ENCODE results near the gene OSBP. TPM values are rescaled to one million over a fixed set of nuclear protein-coding genes. Genes with fewer than 3 reads are reported as not detected.

OSBP gene
- total and polyA plus RNA-seq, 5 donors from 2014 or later: 23.9 to 50.9 (median 28.5) TPM

DNA sequence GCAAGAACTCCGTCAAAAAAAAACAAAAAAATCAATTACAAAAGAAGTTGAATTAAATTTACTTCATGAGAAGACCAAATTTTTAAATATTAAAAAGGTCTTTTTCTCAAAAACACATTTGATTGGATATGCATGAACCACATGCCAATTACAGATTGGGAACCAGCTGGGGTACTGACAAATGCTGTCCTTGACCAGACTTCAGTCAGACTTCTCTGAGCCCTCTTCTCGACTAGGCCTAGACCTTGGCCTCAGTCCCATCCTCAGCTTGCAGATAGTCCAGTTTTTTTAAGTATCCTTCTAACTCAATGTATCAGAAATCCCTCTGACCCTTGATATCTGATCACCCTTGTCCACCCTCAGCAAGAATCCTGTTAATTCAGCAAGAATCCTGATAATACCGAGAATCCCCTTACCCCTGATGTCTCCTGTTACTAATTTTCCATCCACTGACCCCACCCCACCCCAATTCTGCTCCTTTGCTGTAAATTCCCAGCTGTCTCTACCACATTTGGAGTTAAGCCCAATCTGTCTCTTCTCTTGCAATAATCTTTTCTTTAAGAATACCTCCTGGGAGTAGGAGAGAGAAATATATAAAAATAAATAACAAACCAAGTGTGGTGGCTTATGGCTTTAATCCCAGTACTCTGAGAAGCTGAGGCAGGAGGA is 73.3 kb downstream of the OSBP start:
- Mint-ChIP-seq H3K27ac (no peak overlapping the region), H3K27me3 (peaks cover 13% of the 10 kb centered on the region), H3K36me3 (no peaks in the 10 kb centered on the region), H3K4me3 (no peak overlapping the region), H3K9me3 (no peaks in the 10 kb centered on the region), H3K4me1 (peaks cover 0 to 6% (median 4%) of the 10 kb centered on the region in 4 donors)
- Histone ChIP-seq H3K27ac (ENCODE audit: insufficient read depth, low read length, poor library complexity, severe bottlenecking) (no peak overlapping the region), H3K36me3 (ENCODE audit: control insufficient read depth, insufficient read depth, low read length) (no peaks in the 10 kb centered on the region), H3K4me1 (ENCODE audit: control insufficient read depth, insufficient read depth, low read length, poor library complexity, severe bottlenecking) (peaks cover 3% of the 10 kb centered on the region), H3K9me3 (ENCODE audit: control insufficient read depth in 2 of 2, low read length in 2 of 2) (no peaks in the 10 kb centered on the region), H3K27me3 (ENCODE audit: control insufficient read depth, insufficient read depth, low read length) (peaks cover 3% of the 10 kb centered on the region), H3K4me3 (ENCODE audit: low read depth, low read length) (no peak overlapping the region)
- no peak for DNase-seq
- no peak for ATAC-seq (ENCODE audit: low read depth in 2 of 2)

DNA sequence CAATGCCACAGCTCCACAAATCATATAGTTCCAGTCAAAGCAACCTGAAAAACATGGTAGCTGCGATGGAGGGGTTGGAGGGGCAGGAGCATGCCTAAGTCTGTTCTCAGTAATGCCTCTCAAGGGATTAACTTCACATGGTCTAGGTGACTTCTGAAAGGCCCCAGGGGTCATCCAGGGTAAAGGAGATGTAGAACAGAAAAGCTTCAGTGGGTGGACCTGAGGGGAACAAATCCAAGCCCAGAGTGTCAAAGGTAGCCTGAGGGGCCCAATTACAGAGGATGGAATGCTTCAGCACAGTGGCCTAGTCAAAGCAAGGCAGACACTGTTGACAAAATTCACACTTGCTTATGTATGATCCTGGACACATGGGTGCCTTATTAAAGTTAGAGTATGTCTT is 80.9 kb downstream of the OSBP start:
- Histone ChIP-seq H3K4me3 (ENCODE audit: low read depth, low read length) (no peak overlapping the region), H3K27ac (ENCODE audit: insufficient read depth, low read length, poor library complexity, severe bottlenecking) (no peak overlapping the region), H3K4me1 (ENCODE audit: control insufficient read depth, insufficient read depth, low read length, poor library complexity, severe bottlenecking) (peaks cover 8% of the 10 kb centered on the region), H3K27me3 (ENCODE audit: control insufficient read depth, insufficient read depth, low read length) (no peaks in the 10 kb centered on the region), H3K9me3 (ENCODE audit: control insufficient read depth in 2 of 2, low read length in 2 of 2) (no peaks in the 10 kb centered on the region), H3K36me3 (ENCODE audit: control insufficient read depth, insufficient read depth, low read length) (no peaks in the 10 kb centered on the region)
- H3K36me3 Mint-ChIP-seq: no peaks in the 10 kb centered on the region
- H3K4me1 Mint-ChIP-seq: peaks cover 0 to 10% (median 8%) of the 10 kb centered on the region in 4 donors
- peaks cover 13% of the 10 kb centered on the region for H3K27me3 Mint-ChIP-seq
- no peak for DNase-seq
- H3K9me3 Mint-ChIP-seq: no peaks in the 10 kb centered on the region
- H3K27ac Mint-ChIP-seq: no peak overlapping the region
- H3K4me3 Mint-ChIP-seq: no peak overlapping the region
- ATAC-seq (ENCODE audit: low read depth in 2 of 2): no peak

DNA sequence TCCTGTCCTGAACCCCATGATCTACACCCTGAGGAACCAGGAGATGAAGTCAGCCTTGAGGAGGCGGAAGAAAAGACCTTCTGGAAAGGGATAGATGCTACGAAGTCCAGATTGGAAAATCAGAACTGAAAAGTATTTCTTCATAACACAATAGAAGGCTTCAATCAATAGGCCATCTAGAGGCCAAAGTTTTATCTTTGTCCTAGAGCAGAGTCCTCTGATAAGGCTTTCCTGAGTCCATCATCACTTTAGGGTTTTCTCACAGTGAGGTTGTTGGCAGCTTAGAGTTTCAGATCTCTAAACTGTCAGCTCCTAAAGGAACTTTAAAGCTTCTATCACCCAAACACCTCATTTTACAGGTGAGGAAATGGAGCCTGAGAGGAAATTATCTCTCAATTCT is 83.0 kb downstream of the OSBP start:
- Histone ChIP-seq H3K27me3 (ENCODE audit: control insufficient read depth, insufficient read depth, low read length) (no peaks in the 10 kb centered on the region), H3K9me3 (ENCODE audit: control insufficient read depth in 2 of 2, low read length in 2 of 2) (no peaks in the 10 kb centered on the region), H3K36me3 (ENCODE audit: control insufficient read depth, insufficient read depth, low read length) (no peaks in the 10 kb centered on the region), H3K4me3 (ENCODE audit: low read depth, low read length) (no peak overlapping the region), H3K27ac (ENCODE audit: insufficient read depth, low read length, poor library complexity, severe bottlenecking) (no peak overlapping the region), H3K4me1 (ENCODE audit: control insufficient read depth, insufficient read depth, low read length, poor library complexity, severe bottlenecking) (peaks cover 8% of the 10 kb centered on the region)
- Mint-ChIP-seq H3K4me1 (peaks cover 0 to 8% (median 5%) of the 10 kb centered on the region in 4 donors), H3K9me3 (no peaks in the 10 kb centered on the region), H3K36me3 (no peaks in the 10 kb centered on the region), H3K4me3 (no peak overlapping the region), H3K27me3 (peaks cover 13% of the 10 kb centered on the region), H3K27ac (peak overlapping the region in 1 of 3 donors; percentile 6)
- no peak for DNase-seq
- ATAC-seq (ENCODE audit: low read depth in 2 of 2): no peak

DNA sequence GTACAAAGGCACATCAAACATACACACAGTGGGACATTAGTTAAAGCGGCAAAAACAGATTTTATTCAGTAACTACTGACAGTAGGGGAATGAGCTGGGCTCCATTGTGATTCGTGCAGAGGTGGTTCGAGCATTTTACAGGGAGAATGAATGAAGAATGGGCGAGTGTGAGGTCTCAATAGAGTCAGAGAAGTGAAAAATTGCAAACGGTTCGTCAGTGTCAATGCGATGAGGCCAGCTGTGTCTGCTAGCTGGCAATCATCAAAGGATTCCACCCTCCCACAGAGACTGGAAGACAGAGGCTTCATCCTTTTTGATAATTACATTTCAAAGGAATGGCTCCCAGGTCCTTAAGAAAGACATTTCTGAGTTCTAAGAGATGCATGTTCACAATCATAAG is 86.9 kb downstream of the OSBP start:
- H3K4me1 ChIP-seq (ENCODE audit: control insufficient read depth, insufficient read depth, low read length, poor library complexity, severe bottlenecking): no peaks in the 10 kb centered on the region
- H3K27me3 ChIP-seq (ENCODE audit: control insufficient read depth, insufficient read depth, low read length): peaks cover 3% of the 10 kb centered on the region
- ATAC-seq (ENCODE audit: low read depth in 2 of 2) (no peak), DNase-seq (no peak)
- Mint-ChIP-seq H3K27ac (no peak overlapping the region), H3K27me3 (peaks cover 28% of the 10 kb centered on the region), H3K9me3 (no peaks in the 10 kb centered on the region), H3K4me1 (no peaks in the 10 kb centered on the region), H3K36me3 (no peaks in the 10 kb centered on the region), H3K4me3 (no peak overlapping the region)
- H3K36me3 ChIP-seq (ENCODE audit: control insufficient read depth, insufficient read depth, low read length): no peaks in the 10 kb centered on the region
- H3K9me3 ChIP-seq (ENCODE audit: control insufficient read depth in 2 of 2, low read length in 2 of 2): no peaks in the 10 kb centered on the region
- no peak overlapping the region for H3K27ac ChIP-seq (ENCODE audit: insufficient read depth, low read length, poor library complexity, severe bottlenecking)
- no peak overlapping the region for H3K4me3 ChIP-seq (ENCODE audit: low read depth, low read length)

Other genes with a start within 250 kb of the OSBP start
- gene OR5A2, start 189.4 kb downstream of the OSBP start, total RNA-seq: not detected
- not detected for gene OR5A2, start 189.4 kb downstream of the OSBP start, polyA plus RNA-seq
- gene OR5A1, start 179.3 kb downstream of the OSBP start, total RNA-seq: not detected
- not detected for gene OR5A1, start 179.3 kb downstream of the OSBP start, polyA plus RNA-seq
- gene OR4D6, start 158.8 kb downstream of the OSBP start, total RNA-seq: not detected
- not detected for gene OR4D6, start 158.8 kb downstream of the OSBP start, polyA plus RNA-seq
- not detected for gene OR4D10, start 142.5 kb downstream of the OSBP start, total RNA-seq
- not detected for gene OR4D10, start 142.5 kb downstream of the OSBP start, polyA plus RNA-seq
- gene OR4D11, start 112.2 kb downstream of the OSBP start, total RNA-seq: not detected
- not detected for gene OR4D11, start 112.2 kb downstream of the OSBP start, polyA plus RNA-seq
- not detected for gene OR4D9, start 104.2 kb downstream of the OSBP start, total RNA-seq
- gene OR4D9, start 104.2 kb downstream of the OSBP start, polyA plus RNA-seq: not detected
- gene PATL1, start 53.3 kb upstream of the OSBP start, total RNA-seq: 63.3 TPM
- gene PATL1, start 53.3 kb upstream of the OSBP start, polyA plus RNA-seq: 1 to 10 TPM; 4.6 to 5.8 (median 5.3) TPM
- not detected for gene OR10V1, start 98.1 kb upstream of the OSBP start, total RNA-seq
- not detected for gene OR10V1, start 98.1 kb upstream of the OSBP start, polyA plus RNA-seq
- gene STX3, start 139.6 kb upstream of the OSBP start, total RNA-seq: 3.1 TPM
- 1 to 10 TPM in 2 of 4 donors, under 1 TPM in 2; 0.44 to 2.8 (median 1.3) TPM for gene STX3, start 139.6 kb upstream of the OSBP start, polyA plus RNA-seq
- gene MRPL16, start 195.0 kb upstream of the OSBP start, total RNA-seq: 26.9 TPM
- 10 to 100 TPM; 82.5 to 97.1 (median 91.3) TPM for gene MRPL16, start 195.0 kb upstream of the OSBP start, polyA plus RNA-seq
- gene CBLIF, start 229.7 kb upstream of the OSBP start, total RNA-seq: not detected
- not detected for gene CBLIF, start 229.7 kb upstream of the OSBP start, polyA plus RNA-seq